ENCODE data around the gene CLIC5. TPM values are rescaled to one million over a fixed set of nuclear protein-coding genes. Genes with fewer than 3 reads are reported as not detected.
A peak's percentile ranks its signal among the peaks of the same experiment; 100 is the strongest.

CLIC5 gene
- total RNA-seq, 1 donor = not detected

- no peak for DNase-seq (ENCODE audit: low read depth)
- no peak overlapping the region for H3K4me3 ChIP-seq (ENCODE audit: low read depth, low read length)
- TF ChIP-seq, protein P1, sequence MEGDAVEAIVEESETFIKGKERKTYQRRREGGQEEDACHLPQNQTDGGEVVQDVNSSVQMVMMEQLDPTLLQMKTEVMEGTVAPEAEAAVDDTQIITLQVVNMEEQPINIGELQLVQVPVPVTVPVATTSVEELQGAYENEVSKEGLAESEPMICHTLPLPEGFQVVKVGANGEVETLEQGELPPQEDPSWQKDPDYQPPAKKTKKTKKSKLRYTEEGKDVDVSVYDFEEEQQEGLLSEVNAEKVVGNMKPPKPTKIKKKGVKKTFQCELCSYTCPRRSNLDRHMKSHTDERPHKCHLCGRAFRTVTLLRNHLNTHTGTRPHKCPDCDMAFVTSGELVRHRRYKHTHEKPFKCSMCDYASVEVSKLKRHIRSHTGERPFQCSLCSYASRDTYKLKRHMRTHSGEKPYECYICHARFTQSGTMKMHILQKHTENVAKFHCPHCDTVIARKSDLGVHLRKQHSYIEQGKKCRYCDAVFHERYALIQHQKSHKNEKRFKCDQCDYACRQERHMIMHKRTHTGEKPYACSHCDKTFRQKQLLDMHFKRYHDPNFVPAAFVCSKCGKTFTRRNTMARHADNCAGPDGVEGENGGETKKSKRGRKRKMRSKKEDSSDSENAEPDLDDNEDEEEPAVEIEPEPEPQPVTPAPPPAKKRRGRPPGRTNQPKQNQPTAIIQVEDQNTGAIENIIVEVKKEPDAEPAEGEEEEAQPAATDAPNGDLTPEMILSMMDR (IDR thresholded peaks at IDR 0.05; ENCODE audit: insufficient read depth, low read depth, low read length) = no peak
Measured at GRCh38 chr6:45851034-45851400, 164.6 kb downstream of the CLIC5 start.

DNA sequence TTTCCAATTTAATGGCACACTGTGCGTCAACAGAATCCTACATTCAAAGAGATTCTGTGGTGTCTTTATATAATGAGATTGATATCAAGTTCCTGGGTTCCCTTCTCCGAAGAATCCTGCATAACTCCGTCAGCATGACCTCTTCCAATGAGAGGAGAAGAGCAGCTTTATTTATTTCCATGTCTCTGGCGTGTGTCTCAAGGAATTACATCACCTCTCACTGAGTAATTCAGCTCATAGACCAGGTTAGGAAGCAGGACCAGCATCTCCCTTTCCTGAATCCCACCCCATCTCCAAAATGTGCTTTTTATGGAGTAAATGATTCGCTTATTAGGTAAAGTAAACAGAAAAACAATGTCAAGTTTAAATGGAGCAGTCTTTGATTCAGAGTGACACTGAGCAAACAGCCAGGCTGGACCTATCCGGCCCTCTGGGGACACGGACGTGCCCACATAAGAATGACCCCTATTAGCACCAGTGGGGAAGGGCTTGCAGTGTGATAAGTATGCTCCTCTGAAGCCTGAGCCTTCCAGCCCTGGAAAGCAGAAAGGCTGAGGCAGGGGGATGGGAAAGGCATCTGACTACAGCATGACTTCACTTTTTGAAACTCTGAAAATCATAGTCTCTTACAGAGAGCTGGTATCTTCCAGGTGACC is 165.2 kb downstream of the CLIC5 start:
- no peak for DNase-seq (ENCODE audit: low read depth)
- TF ChIP-seq, protein P1 (IDR thresholded peaks at IDR 0.05; ENCODE audit: insufficient read depth, low read depth, low read length) = no peak
- no peak overlapping the region for H3K4me3 ChIP-seq (ENCODE audit: low read depth, low read length)

- TF ChIP-seq, protein P1 (IDR thresholded peaks at IDR 0.05; ENCODE audit: insufficient read depth, low read depth, low read length) = no peak
- no peak overlapping the region for H3K4me3 ChIP-seq (ENCODE audit: low read depth, low read length)
- peak; percentile 43 for DNase-seq (ENCODE audit: low read depth)
Measured at GRCh38 chr6:45845567-45845966, 170.1 kb downstream of the CLIC5 start.

- no peak overlapping the region for H3K4me3 ChIP-seq (ENCODE audit: low read depth, low read length)
- no peak for DNase-seq (ENCODE audit: low read depth)
- TF ChIP-seq, protein P1 (IDR thresholded peaks at IDR 0.05; ENCODE audit: insufficient read depth, low read depth, low read length) = no peak
Measured at GRCh38 chr6:45844986-45845385, 170.7 kb downstream of the CLIC5 start.

DNA sequence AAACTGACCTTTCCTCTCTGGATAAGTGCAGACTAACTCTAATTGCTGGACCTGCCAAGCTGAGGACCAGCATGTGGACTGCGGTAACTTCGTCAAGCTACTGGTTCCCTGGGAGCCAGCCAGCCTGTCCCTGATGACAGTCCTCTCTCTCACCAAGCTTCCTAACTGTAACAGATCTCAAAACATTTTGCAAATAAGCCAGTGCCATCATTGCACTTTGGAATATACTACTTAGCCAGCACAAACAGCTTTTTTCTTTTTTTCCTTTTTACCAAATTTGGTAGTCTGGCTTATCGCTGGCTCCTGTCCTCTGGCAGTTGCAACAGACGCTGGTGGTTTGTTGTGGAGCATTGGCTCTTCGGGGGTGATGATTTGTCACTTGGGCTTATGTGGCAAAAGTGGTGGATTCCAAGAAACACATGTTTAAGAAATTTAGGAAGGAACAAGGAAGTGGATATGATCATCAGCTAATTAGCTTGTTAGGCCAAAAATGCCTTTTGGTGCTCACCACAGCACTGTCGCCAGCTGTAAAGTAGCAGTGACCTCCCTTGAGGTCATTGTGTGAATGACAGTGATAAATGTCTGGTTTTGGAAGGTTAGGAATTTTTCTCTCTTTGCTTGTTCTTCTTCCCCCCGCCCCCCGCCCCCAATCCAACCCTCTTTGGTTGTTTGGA is 171.7 kb downstream of the CLIC5 start:
- no peak overlapping the region for H3K4me3 ChIP-seq (ENCODE audit: low read depth, low read length)
- TF ChIP-seq, protein P1 (IDR thresholded peaks at IDR 0.05; ENCODE audit: insufficient read depth, low read depth, low read length) = no peak
- DNase-seq (ENCODE audit: low read depth) = no peak

DNA sequence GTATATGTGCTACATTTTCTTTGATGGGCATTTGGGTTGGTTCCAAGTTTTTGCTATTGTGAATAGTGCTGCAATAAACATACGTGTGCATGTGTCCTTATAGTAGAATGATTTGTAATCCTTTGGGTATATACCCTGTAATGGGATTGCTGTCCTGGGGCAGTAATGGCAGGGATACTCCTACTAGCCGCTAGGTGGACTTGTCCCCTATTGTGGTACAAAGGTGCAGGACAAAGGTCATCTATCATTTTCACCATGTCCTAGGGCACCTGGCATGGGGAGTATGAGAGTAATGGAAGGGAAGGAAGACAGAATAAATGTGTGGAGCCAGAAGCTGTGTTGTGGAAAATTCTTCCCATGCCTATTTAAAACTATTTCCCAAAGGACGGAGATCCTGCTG is 174.6 kb downstream of the CLIC5 start:
- H3K4me3 ChIP-seq (ENCODE audit: low read depth, low read length) = no peak overlapping the region
- TF ChIP-seq, protein P1 (IDR thresholded peaks at IDR 0.05; ENCODE audit: insufficient read depth, low read depth, low read length) = no peak
- no peak for DNase-seq (ENCODE audit: low read depth)
